ENCODE measurements around the gene SRSF5. TPM values are rescaled to one million over a fixed set of nuclear protein-coding genes. Genes with fewer than 3 reads are reported as not detected.

Gene SRSF5
- total and polyA plus RNA-seq, 2 of the 13 experiments (the other 11 are each of a cell fraction or from before 2014, with no cell fraction given), result 189 to 277 TPM

GRCh38 chr14:69766984-69767368 lies at the start of gene SRSF5 (continued):
- TF ChIP-seq POGK (CRISPR knock-in tag; conservative IDR thresholded peaks at IDR 0.05) (peak; percentile 70; the same call in 1 of the 2 replicates), ZNF615 (CRISPR knock-in tag; IDR thresholded peaks at IDR 0.05; ENCODE audit: borderline replicate concordance) (peak; percentile 54; the same call in 1 of the 2 replicates), CBX1 (IDR thresholded peaks at IDR 0.05; ENCODE audit: low read depth) (peak; percentile 97), ZBTB40 (IDR thresholded peaks at IDR 0.05) (peak; percentile 43; the same call in 1 of the 2 replicates), ZBTB40 (CRISPR knock-in tag; IDR thresholded peaks at IDR 0.05) (no peak), ZNF576 (CRISPR knock-in tag; IDR thresholded peaks at IDR 0.05) (no peak), HNRNPL (IDR thresholded peaks at IDR 0.05; ENCODE audit: low read depth, low read length) (peak; percentile 41; the same call in 1 of the 2 replicates), ZNF547 (CRISPR knock-in tag; IDR thresholded peaks at IDR 0.05) (peak; percentile 76), BORCS8-MEF2B (CRISPR knock-in tag; IDR thresholded peaks at IDR 0.05) (peak; percentile 79; the same call in 1 of the 2 replicates), FOXC1 (CRISPR knock-in tag; IDR thresholded peaks at IDR 0.05; ENCODE audit: borderline replicate concordance) (peak; percentile 64; the same call in 1 of the 2 replicates), NRL (CRISPR knock-in tag; IDR thresholded peaks at IDR 0.05; ENCODE audit: borderline replicate concordance) (peak; percentile 82; the same call in 1 of the 2 replicates), MIER3 (CRISPR knock-in tag; IDR thresholded peaks at IDR 0.05; ENCODE audit: borderline replicate concordance) (peak; percentile 84; the same call in 1 of the 2 replicates), HNF4G (IDR thresholded peaks at IDR 0.05; ENCODE audit: borderline replicate concordance, low read depth, low read length) (peak; percentile 39; the same call in 1 of the 2 replicates), HNF4G (CRISPR knock-in tag; IDR thresholded peaks at IDR 0.05; ENCODE audit: borderline replicate concordance, low read depth) (no peak; the same call in 1 of the 2 replicates)
- TF ChIP-seq, protein P1, sequence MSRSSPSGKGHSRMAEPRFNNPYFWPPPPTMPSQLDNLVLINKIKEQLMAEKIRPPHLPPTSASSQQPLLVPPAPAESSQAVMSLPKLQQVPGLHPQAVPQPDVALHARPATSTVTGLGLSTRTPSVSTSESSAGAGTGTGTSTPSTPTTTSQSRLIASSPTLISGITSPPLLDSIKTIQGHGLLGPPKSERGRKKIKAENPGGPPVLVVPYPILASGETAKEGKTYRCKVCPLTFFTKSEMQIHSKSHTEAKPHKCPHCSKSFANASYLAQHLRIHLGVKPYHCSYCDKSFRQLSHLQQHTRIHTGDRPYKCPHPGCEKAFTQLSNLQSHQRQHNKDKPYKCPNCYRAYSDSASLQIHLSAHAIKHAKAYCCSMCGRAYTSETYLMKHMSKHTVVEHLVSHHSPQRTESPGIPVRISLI (CRISPR knock-in tag; IDR thresholded peaks at IDR 0.05; ENCODE audit: borderline replicate concordance), result peak; percentile 44; the same call in 1 of the 2 replicates
- TF ChIP-seq, protein P2, sequence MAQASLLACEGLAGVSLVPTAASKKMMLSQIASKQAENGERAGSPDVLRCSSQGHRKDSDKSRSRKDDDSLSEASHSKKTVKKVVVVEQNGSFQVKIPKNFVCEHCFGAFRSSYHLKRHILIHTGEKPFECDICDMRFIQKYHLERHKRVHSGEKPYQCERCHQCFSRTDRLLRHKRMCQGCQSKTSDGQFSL (CRISPR knock-in tag; IDR thresholded peaks at IDR 0.05), result 0 out of 2 replicates have a peak, but pooled peaks have one; percentile 11

All from HepG2 (cell line).